A549 (cell line): ENCODE measurements around the gene FBRSL1.

ENCODE experiments used
- CBX2 ChIP-seq: fragments of 200-600 bp; sonication (generic); IDR thresholded peaks from 2 replicates; pipeline ENCODE4 v1.6.1; 2016; ENCODE audit warnings: low read depth, mild to moderate bottlenecking, borderline replicate concordance
- EP300 ChIP-seq, 2 experiments: fragments of >200 bp; sonication (Bioruptor Twin); formaldehyde crosslinking; IDR thresholded peaks; 2 replicates in 1 of 2; 3 replicates in 1 of 2; pipeline ENCODE4 v1.6.1; 2016 to 2017
- JUN ChIP-seq, 2 experiments: fragments of >200 bp; sonication (Bioruptor Twin); formaldehyde crosslinking; IDR thresholded peaks; 2 replicates in 1 of 2; 3 replicates in 1 of 2; pipeline ENCODE4 v1.6.1; 2016 to 2017
- KDM5A ChIP-seq: fragments of 200-600 bp; sonication (generic); IDR thresholded peaks from 2 replicates; pipeline ENCODE4 v1.6.1; 2016; ENCODE audit warnings: antibody characterized with exemption, mild to moderate bottlenecking
- NR3C1 ChIP-seq: fragments of >200 bp; sonication (Bioruptor Twin); formaldehyde crosslinking; IDR thresholded peaks from 3 replicates; pipeline ENCODE4 v1.6.1; 2017
- POLR2A ChIP-seq: IDR thresholded peaks from 2 replicates; pipeline ENCODE4 v1.6.1; 2012; ENCODE audit warnings: mild to moderate bottlenecking, low read length
- RAD21 ChIP-seq, 2 experiments: fragments of >200 bp in 1 of 2; sonication (Bioruptor Twin) in 1 of 2; formaldehyde crosslinking in 1 of 2; IDR thresholded peaks in 1 of 2; conservative IDR thresholded peaks in 1 of 2; 2 replicates in 1 of 2; 3 replicates in 1 of 2; pipeline ENCODE4 v1.6.1; 2012 to 2018; ENCODE audit warnings: inconsistent platforms in 1 of 2
- RARB ChIP-seq: fragments of 250-450 bp; sonication (Bioruptor Pico); IDR thresholded peaks from 2 replicates; pipeline ENCODE4 v1.8.0; 2021; ENCODE audit warnings: mild to moderate bottlenecking, moderate library complexity
- RFX5 ChIP-seq: fragments of 450-650 bp; IDR thresholded peaks from 2 replicates; pipeline ENCODE4 v1.7.1; 2014; ENCODE audit warnings: antibody characterized with exemption, mild to moderate bottlenecking, moderate library complexity
- TP53 ChIP-seq: fragments of 250-450 bp; sonication (Bioruptor Pico); IDR thresholded peaks from 2 replicates; pipeline ENCODE4 v1.5.0; 2021; ENCODE audit warnings: mild to moderate bottlenecking, moderate library complexity
- TF ChIP-seq, protein P1 (sequence below): fragments of >200 bp; sonication (Bioruptor Twin); formaldehyde crosslinking; IDR thresholded peaks from 3 replicates; pipeline ENCODE4 v1.5.1; 2016
- TF ChIP-seq, protein P2 (sequence below): fragments of 200-600 bp; sonication (generic); IDR thresholded peaks from 2 replicates; pipeline ENCODE4 v1.6.1; 2016; ENCODE audit warnings: antibody characterized with exemption, mild to moderate bottlenecking, moderate library complexity

DNA sequence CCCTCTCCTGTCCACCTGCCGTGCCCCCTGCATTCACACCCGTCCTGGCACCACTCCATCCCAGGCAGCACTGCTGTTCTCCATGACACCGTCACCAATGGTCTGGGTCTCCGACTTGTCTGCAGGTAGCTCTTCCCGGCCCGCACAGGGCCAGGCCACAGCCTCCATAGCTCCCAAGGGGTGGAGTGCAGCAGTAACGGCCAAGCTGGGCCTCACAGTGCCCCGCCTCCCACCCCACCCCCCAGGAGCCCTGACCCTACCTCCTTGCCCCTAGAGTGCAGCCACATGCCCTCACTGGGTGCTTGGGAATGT is 12.9 kb downstream of the FBRSL1 start:
- TF ChIP-seq, protein P1, sequence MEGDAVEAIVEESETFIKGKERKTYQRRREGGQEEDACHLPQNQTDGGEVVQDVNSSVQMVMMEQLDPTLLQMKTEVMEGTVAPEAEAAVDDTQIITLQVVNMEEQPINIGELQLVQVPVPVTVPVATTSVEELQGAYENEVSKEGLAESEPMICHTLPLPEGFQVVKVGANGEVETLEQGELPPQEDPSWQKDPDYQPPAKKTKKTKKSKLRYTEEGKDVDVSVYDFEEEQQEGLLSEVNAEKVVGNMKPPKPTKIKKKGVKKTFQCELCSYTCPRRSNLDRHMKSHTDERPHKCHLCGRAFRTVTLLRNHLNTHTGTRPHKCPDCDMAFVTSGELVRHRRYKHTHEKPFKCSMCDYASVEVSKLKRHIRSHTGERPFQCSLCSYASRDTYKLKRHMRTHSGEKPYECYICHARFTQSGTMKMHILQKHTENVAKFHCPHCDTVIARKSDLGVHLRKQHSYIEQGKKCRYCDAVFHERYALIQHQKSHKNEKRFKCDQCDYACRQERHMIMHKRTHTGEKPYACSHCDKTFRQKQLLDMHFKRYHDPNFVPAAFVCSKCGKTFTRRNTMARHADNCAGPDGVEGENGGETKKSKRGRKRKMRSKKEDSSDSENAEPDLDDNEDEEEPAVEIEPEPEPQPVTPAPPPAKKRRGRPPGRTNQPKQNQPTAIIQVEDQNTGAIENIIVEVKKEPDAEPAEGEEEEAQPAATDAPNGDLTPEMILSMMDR = no peak
- TF ChIP-seq CBX2 = no peak
- TF ChIP-seq TP53 (CRISPR knock-in tag) = no peak
- TF ChIP-seq NR3C1 = no peak
- no peak for TF ChIP-seq POLR2A
- no peak for TF ChIP-seq RAD21 (conservative IDR thresholded peaks at IDR 0.05 in 1 of 2, IDR thresholded peaks at IDR 0.05 in 1 of 2)
- no peak for TF ChIP-seq RFX5
- TF ChIP-seq RARB (CRISPR knock-in tag) = no peak
- no peak for TF ChIP-seq EP300 (IDR thresholded peaks at IDR 0.05)
- TF ChIP-seq JUN (IDR thresholded peaks at IDR 0.05) = no peak
- TF ChIP-seq, protein P2, sequence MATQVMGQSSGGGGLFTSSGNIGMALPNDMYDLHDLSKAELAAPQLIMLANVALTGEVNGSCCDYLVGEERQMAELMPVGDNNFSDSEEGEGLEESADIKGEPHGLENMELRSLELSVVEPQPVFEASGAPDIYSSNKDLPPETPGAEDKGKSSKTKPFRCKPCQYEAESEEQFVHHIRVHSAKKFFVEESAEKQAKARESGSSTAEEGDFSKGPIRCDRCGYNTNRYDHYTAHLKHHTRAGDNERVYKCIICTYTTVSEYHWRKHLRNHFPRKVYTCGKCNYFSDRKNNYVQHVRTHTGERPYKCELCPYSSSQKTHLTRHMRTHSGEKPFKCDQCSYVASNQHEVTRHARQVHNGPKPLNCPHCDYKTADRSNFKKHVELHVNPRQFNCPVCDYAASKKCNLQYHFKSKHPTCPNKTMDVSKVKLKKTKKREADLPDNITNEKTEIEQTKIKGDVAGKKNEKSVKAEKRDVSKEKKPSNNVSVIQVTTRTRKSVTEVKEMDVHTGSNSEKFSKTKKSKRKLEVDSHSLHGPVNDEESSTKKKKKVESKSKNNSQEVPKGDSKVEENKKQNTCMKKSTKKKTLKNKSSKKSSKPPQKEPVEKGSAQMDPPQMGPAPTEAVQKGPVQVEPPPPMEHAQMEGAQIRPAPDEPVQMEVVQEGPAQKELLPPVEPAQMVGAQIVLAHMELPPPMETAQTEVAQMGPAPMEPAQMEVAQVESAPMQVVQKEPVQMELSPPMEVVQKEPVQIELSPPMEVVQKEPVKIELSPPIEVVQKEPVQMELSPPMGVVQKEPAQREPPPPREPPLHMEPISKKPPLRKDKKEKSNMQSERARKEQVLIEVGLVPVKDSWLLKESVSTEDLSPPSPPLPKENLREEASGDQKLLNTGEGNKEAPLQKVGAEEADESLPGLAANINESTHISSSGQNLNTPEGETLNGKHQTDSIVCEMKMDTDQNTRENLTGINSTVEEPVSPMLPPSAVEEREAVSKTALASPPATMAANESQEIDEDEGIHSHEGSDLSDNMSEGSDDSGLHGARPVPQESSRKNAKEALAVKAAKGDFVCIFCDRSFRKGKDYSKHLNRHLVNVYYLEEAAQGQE = no peak
- TF ChIP-seq KDM5A = no peak
